NCI-H1048 (cell line): ENCODE results near the gene SMAD7.

Experiments
- DNase-seq: peaks from one replicate; lab custom pipeline; 2025; lab: John Stamatoyannopoulos, UW

SMAD7 gene

GRCh38 chr18:48986851-48987761 lies 36.3 kb upstream of the SMAD7 start:
- no peak for DNase-seq

DNA sequence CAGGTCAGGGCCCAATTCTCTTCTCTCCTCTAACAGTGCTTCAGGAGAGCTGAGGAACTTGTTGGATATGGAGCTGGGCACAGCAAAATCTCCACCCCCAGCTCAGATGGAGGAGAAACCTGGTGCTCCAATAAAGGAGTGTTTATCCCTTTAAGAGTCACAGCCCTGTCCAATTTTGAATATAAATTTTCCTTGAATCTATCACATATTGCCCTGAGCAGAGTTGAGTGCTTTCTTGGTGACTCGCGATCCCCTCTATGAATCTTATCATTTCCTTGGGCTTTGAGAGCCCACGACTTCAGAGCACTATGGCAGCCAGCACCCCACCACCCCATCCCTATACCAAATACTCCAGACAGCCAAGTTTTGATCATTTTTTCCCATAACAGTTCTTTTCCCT lies 34.4 kb upstream of the SMAD7 start:
- no peak for DNase-seq

GRCh38 chr18:48983793-48984437 lies 33.1 kb upstream of the SMAD7 start:
- no peak for DNase-seq

DNA sequence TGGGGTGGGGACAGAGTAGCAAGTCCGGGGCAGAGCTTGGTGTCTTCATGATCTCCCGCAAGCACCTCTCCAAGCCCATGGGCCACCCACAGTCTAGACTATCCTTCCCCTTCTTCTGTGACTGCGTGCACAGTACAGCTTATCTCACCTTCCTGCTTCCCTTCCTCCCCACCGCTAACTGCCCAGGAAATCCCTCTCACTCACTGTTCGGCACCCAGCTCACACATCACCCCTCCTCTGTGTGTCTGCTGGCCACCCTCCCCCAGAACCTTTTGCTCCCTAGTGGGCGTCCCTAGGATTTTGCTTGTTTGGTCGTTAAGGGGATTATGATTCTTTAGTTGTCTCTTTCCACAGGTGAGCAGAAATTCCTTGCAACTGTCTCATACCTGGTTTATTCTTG lies 31.5 kb upstream of the SMAD7 start:
- DNase-seq, result no peak

GRCh38 chr18:48979944-48980890 lies 29.5 kb upstream of the SMAD7 start:
- DNase-seq, result no peak

GRCh38 chr18:48977914-48978313 lies 27.1 kb upstream of the SMAD7 start:
- no peak for DNase-seq

- no peak for DNase-seq
Observed at GRCh38 chr18:48975817-48976649, 25.3 kb upstream of the SMAD7 start.

DNA sequence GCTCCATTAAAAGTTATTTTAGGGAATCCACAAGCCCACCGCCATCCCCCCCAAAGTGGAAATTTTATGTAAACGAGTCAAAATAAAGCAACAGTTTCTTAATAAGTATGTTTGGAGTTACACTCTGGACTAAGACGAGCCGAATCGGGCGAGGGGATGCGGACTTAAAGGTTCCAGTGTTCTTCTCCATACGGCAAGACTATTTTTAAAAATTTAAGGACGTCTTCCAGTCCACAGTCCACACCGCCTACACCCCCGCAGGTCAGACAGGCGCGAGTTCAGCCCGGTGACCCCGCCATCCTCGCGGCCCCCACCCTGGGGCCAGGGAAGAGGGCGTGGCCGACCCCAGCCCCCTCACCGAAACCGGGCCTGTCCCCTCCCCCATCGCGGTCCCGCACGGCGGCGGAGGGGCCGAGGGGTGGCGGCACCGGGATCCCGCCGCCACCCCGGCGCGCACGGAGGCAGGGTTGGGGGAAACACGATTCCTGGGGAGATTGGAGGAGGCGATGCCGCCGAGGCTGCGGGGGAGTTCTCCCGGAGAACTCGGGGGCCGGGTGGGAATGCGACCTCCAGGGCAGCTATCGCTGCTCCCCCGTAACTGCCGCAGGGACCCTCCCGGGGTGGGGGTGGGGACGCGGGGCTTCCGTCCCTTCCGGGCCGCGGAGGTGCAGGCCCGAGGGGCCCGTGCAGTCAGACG lies 24.5 kb upstream of the SMAD7 start:
- DNase-seq, result no peak

DNA sequence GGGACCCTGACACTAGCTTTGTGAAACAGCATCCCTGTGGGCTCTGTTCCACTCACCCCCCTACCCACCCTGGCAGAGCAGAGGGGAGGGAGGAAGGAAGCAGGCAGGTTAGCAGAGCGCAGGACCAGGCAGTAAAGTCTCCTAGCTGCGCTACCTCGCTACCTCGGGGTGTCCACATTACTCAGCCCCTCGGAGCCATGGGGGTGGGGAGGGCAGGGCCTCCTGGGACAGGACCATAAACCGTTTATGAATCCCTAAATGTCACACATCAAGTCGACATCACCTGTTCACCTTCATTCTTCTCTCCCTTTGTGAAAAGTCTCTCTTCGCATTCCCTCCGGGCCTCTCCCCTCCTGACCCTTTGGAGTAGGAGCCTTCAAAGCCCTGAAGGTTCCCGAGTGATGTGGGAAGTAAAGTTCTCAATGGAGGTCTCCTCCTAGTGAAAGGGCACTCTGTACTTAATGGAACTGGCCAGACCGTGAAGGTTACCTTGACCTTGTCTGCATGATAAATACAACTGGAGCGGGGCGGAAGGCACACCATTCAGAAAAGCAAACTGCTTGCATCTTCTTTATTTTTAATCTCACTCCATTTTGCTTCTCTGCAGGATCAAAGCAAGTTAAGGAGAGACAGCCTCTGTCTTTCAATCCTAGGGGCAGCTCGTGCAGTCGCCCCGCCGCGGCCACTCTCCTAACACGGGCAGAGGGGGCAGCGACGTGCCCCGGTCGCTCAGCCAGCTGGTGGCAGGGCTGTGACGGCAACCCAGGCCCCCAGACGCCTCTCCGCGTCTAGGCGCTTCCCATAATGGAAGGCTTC lies 23.7 kb upstream of the SMAD7 start:
- no peak for DNase-seq

- DNase-seq, result no peak
Observed at GRCh38 chr18:48973731-48974130, 23.0 kb upstream of the SMAD7 start.

DNA sequence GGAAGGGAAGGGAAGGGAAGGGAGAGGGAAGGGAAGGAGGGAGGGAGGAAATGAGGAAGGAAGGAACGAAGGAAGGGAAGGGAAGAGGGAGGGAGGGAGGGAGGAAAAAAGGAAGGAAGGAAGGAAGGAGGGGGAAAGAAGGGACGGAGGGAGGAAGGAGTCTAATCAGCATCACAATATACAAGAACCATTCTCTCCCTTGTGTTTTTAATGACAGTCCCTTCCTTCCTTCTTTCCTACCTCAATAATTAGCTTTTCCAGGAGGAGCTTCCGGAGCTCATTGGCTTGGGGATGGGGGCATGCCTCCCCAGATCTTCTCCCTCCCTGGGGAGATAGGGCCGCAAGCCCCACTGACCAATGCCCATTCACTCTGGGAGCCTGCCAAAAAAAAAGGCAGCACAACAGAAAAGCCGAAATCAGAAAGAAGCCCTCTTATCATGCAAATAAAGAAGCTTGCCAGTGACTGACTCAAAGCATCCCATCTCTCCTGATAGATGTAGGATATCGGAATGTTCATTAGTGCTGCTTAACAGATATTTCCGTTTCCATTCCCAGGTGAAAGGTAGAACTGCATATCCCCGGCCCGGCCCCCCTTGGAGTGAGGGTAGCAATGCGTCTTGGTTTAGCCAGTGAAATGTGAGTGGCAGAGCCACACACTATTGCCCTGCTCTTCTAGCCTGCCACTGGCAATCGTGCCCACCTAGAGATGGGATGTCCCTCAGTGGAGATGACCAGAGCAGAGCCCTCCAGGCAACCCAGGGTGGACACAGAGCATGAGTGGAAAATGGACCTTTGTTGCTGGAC lies 17.8 kb upstream of the SMAD7 start:
- no peak for DNase-seq

- DNase-seq, result no peak
Observed at GRCh38 chr18:48967545-48967944, 16.8 kb upstream of the SMAD7 start.

DNA sequence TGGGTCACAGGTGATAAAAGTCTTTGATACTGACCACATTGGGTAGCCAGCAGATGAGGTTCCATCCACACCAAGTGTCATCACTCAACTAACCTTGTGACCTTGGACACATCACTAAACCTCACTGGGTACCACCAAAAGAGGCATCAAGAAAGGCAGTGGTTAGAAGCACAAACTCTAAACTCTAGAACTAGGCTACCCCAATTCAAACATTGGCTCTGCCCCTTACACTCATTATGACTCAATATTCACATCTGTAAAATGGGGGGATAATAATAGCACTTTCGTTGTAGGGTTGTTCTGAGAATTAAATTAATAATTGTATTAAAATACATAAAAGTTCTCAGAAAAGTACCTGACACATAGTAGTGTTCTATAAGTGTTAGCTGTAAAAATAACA lies 15.8 kb upstream of the SMAD7 start:
- no peak for DNase-seq

DNA sequence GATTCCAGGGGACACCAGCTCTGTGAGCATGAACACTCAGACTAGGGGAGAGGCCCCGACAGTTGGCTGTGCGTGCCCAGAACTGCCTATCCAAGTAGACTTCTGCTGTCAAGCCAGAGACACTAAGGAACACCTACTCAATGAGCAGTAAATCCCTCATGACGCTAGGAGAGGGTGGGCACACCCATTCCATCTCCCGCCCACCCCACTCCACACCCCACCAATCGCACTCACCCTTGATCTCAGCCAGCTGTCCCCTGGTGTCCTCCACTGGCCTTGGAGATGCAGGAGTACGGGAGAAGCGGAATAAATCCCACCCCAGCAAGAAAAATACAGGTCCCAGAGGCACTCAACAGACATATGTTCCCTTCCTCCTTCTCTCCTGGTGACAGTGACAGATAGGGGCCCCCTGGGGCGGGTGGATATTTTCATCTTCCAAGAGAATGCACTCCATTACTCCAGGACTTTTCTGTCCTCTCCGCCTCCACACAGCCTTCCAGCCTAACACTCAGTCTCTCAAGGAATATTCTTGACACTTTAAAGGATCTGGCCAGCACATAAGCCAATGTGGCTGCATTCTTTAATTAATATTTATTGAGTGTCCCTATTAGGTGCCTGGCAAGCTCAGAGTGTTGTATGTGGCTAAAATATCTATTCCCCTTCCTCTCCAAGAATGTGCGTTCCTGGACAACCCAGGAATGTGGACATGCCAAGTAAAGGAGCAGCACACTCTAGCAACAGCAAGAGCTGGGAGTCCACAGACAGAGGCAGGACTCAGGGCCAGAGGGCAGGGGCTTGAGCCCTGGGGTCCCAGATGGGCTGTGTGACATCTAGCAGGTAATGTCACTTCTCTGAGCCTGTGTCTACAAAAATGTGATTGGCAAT lies 13.1 kb upstream of the SMAD7 start:
- DNase-seq, result no peak

DNA sequence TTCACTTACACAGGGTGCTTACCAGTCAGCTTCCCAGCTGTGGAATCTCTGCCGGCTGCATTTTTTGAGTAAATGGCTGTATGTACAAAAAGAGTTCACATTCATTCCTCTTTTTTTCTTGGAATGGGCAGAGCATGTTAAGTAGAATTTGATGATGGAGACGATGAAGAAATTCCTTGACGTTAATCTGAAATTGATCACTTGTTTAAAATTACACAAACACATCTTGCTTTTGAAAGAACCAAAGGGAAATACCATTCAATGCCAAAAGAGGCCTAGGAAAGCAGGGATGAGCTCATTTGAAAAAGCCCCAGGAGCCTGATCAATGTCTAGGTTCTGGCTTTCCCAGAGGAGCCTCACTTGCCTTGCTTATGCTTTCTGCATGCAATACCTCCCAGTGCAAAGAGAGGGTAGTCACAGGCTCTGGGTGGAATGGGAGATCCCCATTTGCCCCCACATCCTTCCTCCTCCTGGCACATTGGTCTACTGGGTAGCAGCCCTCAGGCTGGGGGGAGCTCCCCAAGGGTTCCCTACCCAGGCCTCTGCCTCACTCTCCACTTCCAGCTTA lies 12.3 kb upstream of the SMAD7 start:
- no peak for DNase-seq

DNA sequence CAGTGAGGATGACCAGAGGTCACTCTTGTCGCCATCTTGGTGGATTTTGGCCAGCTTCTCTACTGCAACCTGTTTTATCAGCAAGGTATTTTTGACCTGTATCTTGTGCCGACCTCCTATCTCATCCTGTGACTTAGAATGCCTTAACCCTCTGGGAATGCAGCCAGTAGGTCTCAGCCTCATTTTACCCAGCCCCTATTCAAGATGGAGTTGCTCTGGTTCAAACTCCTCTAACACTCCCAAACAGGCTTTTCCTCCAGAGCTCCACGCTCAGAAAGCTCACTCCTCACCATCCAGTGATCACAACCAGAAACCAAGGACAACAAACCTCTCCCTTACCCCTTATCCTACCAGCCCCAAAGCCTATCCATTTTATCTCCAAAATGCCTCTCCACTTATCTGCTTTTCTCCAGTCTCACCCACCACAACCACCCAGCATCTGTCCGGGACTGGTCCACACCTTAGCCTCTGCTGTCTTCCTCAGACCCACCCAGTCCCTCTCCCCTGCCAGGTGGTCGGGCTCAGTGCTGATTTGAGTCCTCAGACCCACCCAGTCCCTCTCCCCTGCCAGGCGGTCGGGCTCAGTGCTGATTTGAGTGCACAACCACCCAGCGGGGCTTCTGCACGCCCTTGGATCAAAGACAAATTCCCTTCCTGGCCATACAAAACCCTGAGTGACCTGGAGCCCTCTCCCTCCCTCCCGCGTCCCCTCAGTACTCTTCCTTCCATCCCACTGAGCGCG lies 11.7 kb upstream of the SMAD7 start:
- no peak for DNase-seq

GRCh38 chr18:48961547-48961946 lies 10.8 kb upstream of the SMAD7 start:
- no peak for DNase-seq
